Stimulated activated CD8-positive, alpha-beta memory T cell treated with anti-CD3 and anti-CD28 coated beads, Interleukin-2, amount 100 ng/mL, for 1 hour (primary cell): ENCODE measurements around the gene C1QTNF6.
A peak's percentile ranks its signal among the peaks of the same experiment; 100 is the strongest.
"Not testable (repeated sequence)": the region's sequence is repeated elsewhere in the genome, so short reads cannot be mapped to it uniquely, and the experiment has no call there.

Experiments
- DNase-seq, 2 donors: peaks; one replicate each; pipeline ENCODE4 v3.0.0-alpha.2; 2020; ENCODE audit warnings: low read depth in 2 of 2

C1QTNF6 gene

GRCh38 chr22:37206841-37207821 lies 19.1 kb upstream of the C1QTNF6 start:
- DNase-seq, result no peak

- DNase-seq, result no peak
Measured at GRCh38 chr22:37206118-37206840, 18.2 kb upstream of the C1QTNF6 start.

DNA sequence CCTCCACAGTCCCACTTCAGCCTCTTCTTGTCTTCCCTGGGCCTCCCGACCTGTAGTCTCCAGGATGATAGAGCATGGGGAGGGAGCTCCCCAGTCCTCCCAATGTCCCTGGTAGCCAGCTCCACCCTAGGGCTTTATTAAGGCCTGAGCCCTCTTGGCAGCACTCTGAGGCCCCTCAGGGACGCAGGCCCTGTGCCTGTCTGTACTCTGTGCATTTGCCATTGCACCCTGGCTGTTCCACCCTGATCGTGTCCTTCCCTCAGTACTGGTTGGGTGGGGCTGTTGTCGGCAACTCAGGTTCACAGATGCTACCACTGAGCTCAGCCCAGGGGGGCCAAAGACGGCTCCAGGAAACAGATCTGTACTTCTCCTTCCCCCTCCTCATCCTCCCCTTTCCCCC lies 17.0 kb upstream of the C1QTNF6 start:
- no peak for DNase-seq

- DNase-seq, result no peak
Measured at GRCh38 chr22:37204045-37204655, 16.1 kb upstream of the C1QTNF6 start.

GRCh38 chr22:37203354-37204044 lies 15.5 kb upstream of the C1QTNF6 start:
- no peak for DNase-seq

DNA sequence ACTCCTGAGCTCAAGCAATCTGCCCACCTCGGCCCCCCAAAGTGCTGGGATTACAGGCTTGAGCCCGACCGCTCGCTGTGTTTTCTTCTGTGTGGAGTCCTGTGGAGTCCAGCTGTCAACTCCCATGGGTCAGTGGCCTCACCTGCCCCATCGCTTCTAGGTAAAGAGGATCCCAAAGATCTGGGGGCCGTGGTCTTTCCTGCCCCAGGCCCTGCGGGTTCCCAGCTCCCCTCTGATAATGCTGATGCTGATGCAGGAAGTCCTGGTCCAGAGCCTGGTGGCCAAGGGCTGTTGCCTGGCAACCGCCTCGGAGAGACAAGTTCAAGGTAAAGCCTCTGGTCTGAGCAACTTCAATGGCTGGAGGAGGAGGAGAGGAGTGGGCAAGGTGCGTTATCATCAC lies 14.7 kb upstream of the C1QTNF6 start:
- DNase-seq, result no peak

DNA sequence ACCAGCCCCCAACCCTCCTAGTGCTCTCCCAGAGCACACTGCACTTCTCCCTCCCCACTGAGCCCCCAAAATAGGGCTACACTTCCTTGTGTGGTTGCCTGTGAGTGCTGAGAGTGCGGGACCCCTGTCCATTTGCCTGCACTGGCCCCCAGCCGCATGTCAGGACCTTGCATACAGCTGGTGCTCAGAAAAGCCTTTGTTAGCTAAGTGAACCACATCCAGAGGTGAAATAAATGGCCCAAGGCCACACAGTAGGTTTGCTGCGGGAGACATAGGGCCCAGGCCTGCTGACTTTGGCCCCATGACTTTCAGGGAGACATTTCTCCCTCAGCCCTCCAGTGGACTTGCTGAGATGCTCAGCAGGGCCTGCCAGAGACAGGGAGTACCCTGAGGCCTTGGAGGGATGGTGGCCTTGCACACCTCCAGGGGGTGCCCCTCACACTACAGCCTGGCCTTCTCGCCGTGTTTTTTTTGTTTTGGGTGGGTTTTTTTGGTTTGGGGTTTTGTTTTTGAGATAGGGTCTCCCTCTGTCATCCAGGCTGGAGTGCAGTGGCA lies 14.0 kb upstream of the C1QTNF6 start:
- DNase-seq, result no peak

DNA sequence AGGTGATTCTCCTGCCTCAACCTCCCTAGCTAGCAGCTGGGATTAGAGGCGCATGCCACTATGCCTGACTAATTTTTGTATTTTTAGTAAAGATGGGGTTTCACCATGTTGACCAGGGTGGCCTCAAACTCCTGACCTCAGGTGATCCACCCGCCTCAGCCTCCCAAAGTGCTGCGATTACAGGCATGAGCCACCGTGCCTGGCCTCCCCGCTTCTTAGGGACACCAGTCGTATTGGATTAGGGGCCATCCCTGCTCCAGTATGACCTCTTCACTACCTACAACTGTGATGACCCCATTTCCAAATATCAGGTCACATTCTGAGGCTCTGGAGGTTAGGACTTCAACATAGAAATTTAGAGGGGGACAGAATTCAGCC lies 13.4 kb upstream of the C1QTNF6 start:
- not testable (repeated sequence) for DNase-seq

DNA sequence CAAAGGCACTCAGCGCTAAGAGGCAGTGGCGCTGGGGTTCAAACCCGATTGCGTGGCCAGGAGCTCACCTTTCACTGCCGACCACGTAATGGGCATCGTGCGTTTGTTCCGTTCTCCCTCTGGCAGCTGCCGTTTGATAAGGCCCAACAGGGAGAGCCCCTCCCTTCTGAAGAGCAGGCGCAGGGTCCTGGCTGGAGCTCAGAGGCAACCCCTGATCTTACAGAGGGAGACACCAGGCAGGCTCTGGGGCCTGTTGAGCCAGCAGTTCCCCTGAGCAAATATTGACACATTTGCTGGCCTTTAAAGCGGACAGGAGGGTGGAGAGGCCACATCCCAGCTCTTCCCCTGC lies 11.7 kb upstream of the C1QTNF6 start:
- DNase-seq, result no peak

- DNase-seq, result peak; percentile 98
Measured at GRCh38 chr22:37199103-37199759, 11.2 kb upstream of the C1QTNF6 start.

GRCh38 chr22:37198258-37199102 lies 10.4 kb upstream of the C1QTNF6 start:
- DNase-seq, result peak; percentile 84 to 88

- DNase-seq, result no peak
Measured at GRCh38 chr22:37197451-37198257, 9.6 kb upstream of the C1QTNF6 start.

- no peak for DNase-seq
Measured at GRCh38 chr22:37196539-37197450, 8.7 kb upstream of the C1QTNF6 start.

- no peak for DNase-seq
Measured at GRCh38 chr22:37195921-37196320, 7.9 kb upstream of the C1QTNF6 start.

DNA sequence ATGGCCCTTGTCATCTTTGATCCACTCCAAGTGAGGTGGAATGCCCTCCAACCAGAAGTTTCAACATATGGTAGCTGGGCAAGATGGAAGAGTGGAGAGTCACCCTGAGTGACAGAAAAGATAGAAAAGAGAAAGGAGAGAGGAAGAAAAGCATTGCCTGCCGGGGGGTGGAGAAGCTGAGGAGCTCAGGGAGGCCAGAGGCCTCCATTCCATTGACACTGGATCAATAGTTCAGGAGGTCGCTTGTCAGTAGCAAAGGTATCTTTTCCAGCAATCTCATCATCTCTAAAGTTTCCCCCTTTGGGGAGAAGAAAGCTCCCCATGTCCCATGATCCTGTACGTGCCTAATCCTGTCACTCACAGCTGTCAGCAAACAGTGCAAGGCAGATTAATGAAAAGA lies 6.7 kb upstream of the C1QTNF6 start:
- DNase-seq, result no peak

- no peak for DNase-seq
Measured at GRCh38 chr22:37193629-37194191, 5.7 kb upstream of the C1QTNF6 start.

DNA sequence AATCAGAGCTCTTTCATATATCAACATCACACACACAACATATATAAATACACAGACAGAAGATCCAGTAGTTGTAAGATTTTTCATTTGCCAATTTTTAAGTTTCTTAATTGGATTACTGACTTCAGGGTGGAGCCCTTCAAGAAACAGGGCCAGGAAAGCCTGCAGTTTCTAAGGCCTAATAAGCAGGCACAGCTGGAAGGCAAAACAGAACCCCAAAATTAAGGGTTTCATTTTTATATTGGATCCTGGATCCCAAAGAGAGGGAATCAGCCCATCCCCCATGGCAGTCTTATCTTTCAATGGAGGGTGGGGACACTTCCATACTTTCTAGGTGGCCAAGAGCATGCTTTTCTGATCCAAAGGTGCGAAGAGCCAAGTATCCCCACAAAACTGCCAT lies 4.7 kb upstream of the C1QTNF6 start:
- DNase-seq, result no peak

GRCh38 chr22:37192204-37192603 lies 4.2 kb upstream of the C1QTNF6 start:
- DNase-seq, result no peak
